ENCODE measurements around the gene CA4.
"Not testable (repeated sequence)": the region's sequence is repeated elsewhere in the genome, so short reads cannot be mapped to it uniquely, and the experiment has no call there.

Gene CA4

DNA sequence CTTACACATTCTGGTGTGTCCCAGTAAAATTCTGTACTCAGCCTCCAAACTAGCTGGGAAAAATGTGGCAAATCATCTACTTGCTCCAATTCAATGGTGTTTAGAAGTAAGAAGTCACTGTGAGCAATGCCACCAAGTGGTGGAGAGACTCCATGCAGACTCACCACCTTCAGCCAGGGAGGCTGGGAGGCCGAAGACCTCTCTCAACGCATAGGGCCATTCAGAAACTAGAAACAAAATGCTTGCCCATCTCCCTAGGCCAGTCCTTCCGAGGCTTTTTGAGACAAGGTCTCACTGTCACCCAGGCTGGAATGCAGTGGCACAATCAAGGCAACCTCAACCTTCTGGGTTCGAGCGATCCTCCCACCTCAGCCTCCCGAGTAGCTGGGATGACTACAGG is 25.0 kb downstream of the CA4 start:
- DNase-seq (ENCODE audit: low read depth), result peak; percentile 31
- TF ChIP-seq, protein P1, sequence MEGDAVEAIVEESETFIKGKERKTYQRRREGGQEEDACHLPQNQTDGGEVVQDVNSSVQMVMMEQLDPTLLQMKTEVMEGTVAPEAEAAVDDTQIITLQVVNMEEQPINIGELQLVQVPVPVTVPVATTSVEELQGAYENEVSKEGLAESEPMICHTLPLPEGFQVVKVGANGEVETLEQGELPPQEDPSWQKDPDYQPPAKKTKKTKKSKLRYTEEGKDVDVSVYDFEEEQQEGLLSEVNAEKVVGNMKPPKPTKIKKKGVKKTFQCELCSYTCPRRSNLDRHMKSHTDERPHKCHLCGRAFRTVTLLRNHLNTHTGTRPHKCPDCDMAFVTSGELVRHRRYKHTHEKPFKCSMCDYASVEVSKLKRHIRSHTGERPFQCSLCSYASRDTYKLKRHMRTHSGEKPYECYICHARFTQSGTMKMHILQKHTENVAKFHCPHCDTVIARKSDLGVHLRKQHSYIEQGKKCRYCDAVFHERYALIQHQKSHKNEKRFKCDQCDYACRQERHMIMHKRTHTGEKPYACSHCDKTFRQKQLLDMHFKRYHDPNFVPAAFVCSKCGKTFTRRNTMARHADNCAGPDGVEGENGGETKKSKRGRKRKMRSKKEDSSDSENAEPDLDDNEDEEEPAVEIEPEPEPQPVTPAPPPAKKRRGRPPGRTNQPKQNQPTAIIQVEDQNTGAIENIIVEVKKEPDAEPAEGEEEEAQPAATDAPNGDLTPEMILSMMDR (IDR thresholded peaks at IDR 0.05; ENCODE audit: low read depth, low read length), result peak; percentile 35
- not testable (repeated sequence) for H3K4me3 ChIP-seq (ENCODE audit: low read depth, low read length)

GRCh38 chr17:60176763-60177162 is 27.0 kb downstream of the CA4 start:
- not testable (repeated sequence) for DNase-seq (ENCODE audit: low read depth)

GRCh38 chr17:60178180-60178579 is 28.4 kb downstream of the CA4 start:
- not testable (repeated sequence) for DNase-seq (ENCODE audit: low read depth)

More at GRCh38 chr17:60176763-60177162, 27.0 kb downstream of the CA4 start:
- not testable (repeated sequence) for H3K4me3 ChIP-seq (ENCODE audit: low read depth, low read length)

GRCh38 chr17:60180380-60180779 is 30.6 kb downstream of the CA4 start:
- DNase-seq (ENCODE audit: low read depth); H3K4me3 ChIP-seq (ENCODE audit: low read depth, low read length): not testable (repeated sequence)

More at GRCh38 chr17:60178180-60178579, 28.4 kb downstream of the CA4 start:
- not testable (repeated sequence) for H3K4me3 ChIP-seq (ENCODE audit: low read depth, low read length)

GRCh38 chr17:60186372-60186771 is 36.6 kb downstream of the CA4 start:
- not testable (repeated sequence) for H3K4me3 ChIP-seq (ENCODE audit: low read depth, low read length); DNase-seq (ENCODE audit: low read depth)

DNA sequence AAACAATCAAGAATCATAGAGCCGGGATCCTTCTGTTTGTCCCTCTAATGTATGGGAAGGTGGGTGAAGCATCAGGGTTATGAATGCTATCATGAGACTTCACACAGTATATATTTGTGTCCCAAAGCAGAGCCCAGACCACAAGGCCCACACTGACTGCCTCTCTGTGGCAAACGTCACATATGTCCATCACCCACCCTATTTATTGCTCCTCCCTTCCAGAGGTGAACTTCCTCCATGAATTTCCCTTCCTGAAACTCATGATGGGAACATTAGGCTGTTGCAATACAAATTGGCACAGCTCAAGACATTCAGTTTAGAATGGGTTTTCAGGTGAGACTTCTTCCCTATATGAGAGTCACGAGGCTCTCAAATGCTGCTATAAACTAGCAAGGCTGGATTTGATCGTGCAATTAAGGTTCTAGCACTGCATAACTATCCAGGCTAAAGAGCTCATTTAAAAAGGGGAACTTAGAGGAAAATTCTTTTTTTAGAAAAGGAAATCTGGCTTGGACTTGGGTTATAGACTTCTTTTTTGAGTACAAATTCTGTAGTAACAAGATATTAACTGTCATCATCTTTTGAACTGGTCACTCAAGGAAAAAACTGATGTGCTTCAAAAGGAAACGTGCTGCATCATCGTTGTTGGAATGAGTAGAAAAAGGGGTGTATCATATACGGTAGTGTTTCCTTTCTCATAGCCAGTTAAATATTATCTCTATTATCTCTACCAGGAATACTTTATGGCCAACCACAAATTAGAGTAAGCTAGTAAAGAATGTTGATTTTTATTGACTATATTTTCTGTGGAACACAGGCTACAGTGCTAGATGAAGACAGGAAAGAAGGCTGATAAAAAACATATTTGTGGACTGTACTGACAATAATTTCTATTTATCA is 37.3 kb downstream of the CA4 start:
- not testable (repeated sequence) for H3K4me3 ChIP-seq (ENCODE audit: low read depth, low read length); DNase-seq (ENCODE audit: low read depth)

- H3K4me3 ChIP-seq (ENCODE audit: low read depth, low read length), result no peak overlapping the region
- TF ChIP-seq, protein P2, sequence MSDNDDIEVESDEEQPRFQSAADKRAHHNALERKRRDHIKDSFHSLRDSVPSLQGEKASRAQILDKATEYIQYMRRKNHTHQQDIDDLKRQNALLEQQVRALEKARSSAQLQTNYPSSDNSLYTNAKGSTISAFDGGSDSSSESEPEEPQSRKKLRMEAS (IDR thresholded peaks at IDR 0.05; ENCODE audit: low read depth, low read length), result no peak
- no peak for TF ChIP-seq MYC (IDR thresholded peaks at IDR 0.05; ENCODE audit: low read depth, low read length)
- TF ChIP-seq, protein P1 (IDR thresholded peaks at IDR 0.05; ENCODE audit: low read depth, low read length), result no peak
- no peak for TF ChIP-seq POLR2A (IDR thresholded peaks at IDR 0.05; ENCODE audit: extremely low read depth, insufficient read length)
- DNase-seq (ENCODE audit: low read depth), result no peak
Measured at GRCh38 chr17:60188759-60189158, 39.0 kb downstream of the CA4 start.

- not testable (repeated sequence) for DNase-seq (ENCODE audit: low read depth); H3K4me3 ChIP-seq (ENCODE audit: low read depth, low read length)
Measured at GRCh38 chr17:60190032-60190431, 40.3 kb downstream of the CA4 start.

- H3K4me3 ChIP-seq (ENCODE audit: low read depth, low read length); DNase-seq (ENCODE audit: low read depth): not testable (repeated sequence)
Measured at GRCh38 chr17:60193032-60193431, 43.3 kb downstream of the CA4 start.

- H3K4me3 ChIP-seq (ENCODE audit: low read depth, low read length), result no peak overlapping the region
- TF ChIP-seq POLR2A (IDR thresholded peaks at IDR 0.05; ENCODE audit: extremely low read depth, insufficient read length) (no peak), MYC (IDR thresholded peaks at IDR 0.05; ENCODE audit: low read depth, low read length) (no peak)
- TF ChIP-seq, protein P1 (IDR thresholded peaks at IDR 0.05; ENCODE audit: low read depth, low read length), result no peak
- TF ChIP-seq, protein P2 (IDR thresholded peaks at IDR 0.05; ENCODE audit: low read depth, low read length), result no peak
Measured at GRCh38 chr17:60193482-60193881, 43.7 kb downstream of the CA4 start.

DNA sequence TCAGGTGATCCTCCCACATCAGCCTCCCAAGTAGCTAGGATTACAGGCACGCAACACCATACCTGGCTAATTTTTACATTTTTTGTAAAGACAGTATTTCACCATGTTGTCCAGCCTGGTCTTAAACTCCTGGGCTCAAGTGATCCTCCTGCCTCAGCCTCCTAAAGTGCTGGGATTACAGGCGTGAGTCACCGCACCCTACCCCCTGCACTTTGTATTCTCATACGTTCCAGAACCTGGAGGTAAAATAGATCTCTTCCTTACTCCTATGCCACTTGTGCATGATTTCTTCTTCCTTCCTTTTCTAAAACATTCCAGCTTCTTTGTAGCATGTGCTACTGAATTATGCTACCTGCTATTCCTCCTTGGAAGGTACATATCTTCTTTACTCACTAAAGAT is 44.4 kb downstream of the CA4 start:
- H3K4me3 ChIP-seq (ENCODE audit: low read depth, low read length); DNase-seq (ENCODE audit: low read depth): not testable (repeated sequence)

More at GRCh38 chr17:60193482-60193881, 43.7 kb downstream of the CA4 start:
- no peak for DNase-seq (ENCODE audit: low read depth)

- not testable (repeated sequence) for DNase-seq (ENCODE audit: low read depth)
Measured at GRCh38 chr17:60198630-60199029, 48.9 kb downstream of the CA4 start.

GRCh38 chr17:60205782-60206181 is 56.0 kb downstream of the CA4 start:
- DNase-seq (ENCODE audit: low read depth); H3K4me3 ChIP-seq (ENCODE audit: low read depth, low read length): not testable (repeated sequence)

More at GRCh38 chr17:60198630-60199029, 48.9 kb downstream of the CA4 start:
- not testable (repeated sequence) for H3K4me3 ChIP-seq (ENCODE audit: low read depth, low read length)

GRCh38 chr17:60208302-60208701 is 58.5 kb downstream of the CA4 start:
- DNase-seq (ENCODE audit: low read depth); H3K4me3 ChIP-seq (ENCODE audit: low read depth, low read length): not testable (repeated sequence)

Data from NB4 (cell line).